ENCODE results near the gene PSMB10.
A peak's percentile ranks its signal among the peaks of the same experiment; 100 is the strongest.

Gene PSMB10

GRCh38 chr16:67963662-67964321 lies 27.1 kb upstream of the PSMB10 start:
- DNase-seq: no peak

GRCh38 chr16:67963292-67963661 lies 26.6 kb upstream of the PSMB10 start:
- no peak for DNase-seq

GRCh38 chr16:67962135-67962534 lies 25.5 kb upstream of the PSMB10 start:
- no peak for DNase-seq

- DNase-seq: no peak
Observed at GRCh38 chr16:67961551-67961957, 24.9 kb upstream of the PSMB10 start.

GRCh38 chr16:67959536-67960329 lies 23.1 kb upstream of the PSMB10 start:
- no peak for DNase-seq

GRCh38 chr16:67957622-67958021 lies 21.0 kb upstream of the PSMB10 start:
- DNase-seq: no peak

- no peak for DNase-seq
Observed at GRCh38 chr16:67954421-67955196, 18.0 kb upstream of the PSMB10 start.

- no peak for DNase-seq
Observed at GRCh38 chr16:67953641-67954375, 17.2 kb upstream of the PSMB10 start.

GRCh38 chr16:67951485-67951884 lies 14.8 kb upstream of the PSMB10 start:
- peak in 1 of 2 experiments; percentile 32 for DNase-seq

- DNase-seq: no peak
Observed at GRCh38 chr16:67950335-67950843, 13.7 kb upstream of the PSMB10 start.

- no peak for DNase-seq
Observed at GRCh38 chr16:67949645-67950044, 13.0 kb upstream of the PSMB10 start.

- no peak for DNase-seq
Observed at GRCh38 chr16:67948015-67948414, 11.4 kb upstream of the PSMB10 start.

GRCh38 chr16:67946966-67947558 lies 10.4 kb upstream of the PSMB10 start:
- DNase-seq: no peak

GRCh38 chr16:67946128-67946569 lies 9.5 kb upstream of the PSMB10 start:
- DNase-seq: no peak

GRCh38 chr16:67945392-67945933 lies 8.8 kb upstream of the PSMB10 start:
- no peak for DNase-seq

GRCh38 chr16:67944690-67945391 lies 8.2 kb upstream of the PSMB10 start:
- DNase-seq: no peak

GRCh38 chr16:67943619-67944504 lies 7.2 kb upstream of the PSMB10 start, which contains the start of gene LCAT:
Gene LCAT, minus strand, starts transcription at chr16:67944120. Its CDS starts 19 bp downstream, at chr16:67944101.
- DNase-seq: no peak

GRCh38 chr16:67943256-67943618 lies 6.6 kb upstream of the PSMB10 start:
- DNase-seq: no peak

GRCh38 chr16:67942510-67943255 lies 6.0 kb upstream of the PSMB10 start:
- no peak for DNase-seq

- DNase-seq: no peak
Observed at GRCh38 chr16:67942200-67942509, 5.5 kb upstream of the PSMB10 start.
